ENCODE results near the gene APOL4.

APOL4 gene

DNA sequence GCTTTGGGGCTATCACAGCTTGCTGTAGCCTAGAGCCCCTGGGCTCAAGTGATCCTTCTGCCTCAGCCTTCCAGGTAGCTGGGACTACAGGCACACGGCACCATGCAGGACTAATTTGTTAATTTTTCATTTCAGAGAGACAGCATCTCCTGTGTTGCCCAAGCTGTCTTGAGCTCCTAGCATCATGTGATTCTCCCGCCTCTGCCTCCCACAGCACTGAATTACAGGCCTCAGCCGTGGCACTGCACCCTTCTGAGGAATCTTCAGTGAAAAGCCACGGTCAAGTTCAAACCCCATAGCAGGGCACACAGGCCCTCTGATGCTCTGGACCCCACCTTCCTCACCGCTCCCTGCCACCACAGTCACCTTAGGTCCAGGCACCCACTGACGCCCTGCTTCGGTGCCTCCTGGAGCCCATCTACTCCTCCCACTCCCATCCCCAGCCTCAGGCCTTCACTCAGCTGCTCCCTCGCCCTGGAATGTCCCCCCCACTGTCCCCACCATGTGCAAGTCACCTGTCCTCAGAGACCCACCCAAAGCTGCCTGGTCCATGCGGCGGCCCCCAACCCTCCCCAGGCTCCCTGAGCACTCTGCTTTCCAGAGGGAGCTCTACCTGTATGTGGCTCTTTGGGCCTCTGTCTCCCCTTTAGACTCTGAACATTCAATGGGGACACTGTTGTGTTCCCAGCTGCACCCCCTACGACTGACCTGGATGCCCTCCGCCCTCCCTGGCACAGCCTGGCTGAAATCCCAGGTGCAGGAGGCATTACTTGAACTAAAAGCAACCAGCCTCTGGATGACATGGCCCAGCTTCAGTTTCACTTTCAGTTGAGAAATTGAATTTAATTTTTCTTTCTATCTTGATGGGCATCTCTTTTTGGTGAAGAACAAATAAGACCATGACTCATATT, 36.1 kb upstream of the APOL4 start:
- H3K4me3 ChIP-seq (replicated peaks; ENCODE audit: low read depth, low read length), result peak overlapping the region; percentile 85
- TF ChIP-seq, protein P1, sequence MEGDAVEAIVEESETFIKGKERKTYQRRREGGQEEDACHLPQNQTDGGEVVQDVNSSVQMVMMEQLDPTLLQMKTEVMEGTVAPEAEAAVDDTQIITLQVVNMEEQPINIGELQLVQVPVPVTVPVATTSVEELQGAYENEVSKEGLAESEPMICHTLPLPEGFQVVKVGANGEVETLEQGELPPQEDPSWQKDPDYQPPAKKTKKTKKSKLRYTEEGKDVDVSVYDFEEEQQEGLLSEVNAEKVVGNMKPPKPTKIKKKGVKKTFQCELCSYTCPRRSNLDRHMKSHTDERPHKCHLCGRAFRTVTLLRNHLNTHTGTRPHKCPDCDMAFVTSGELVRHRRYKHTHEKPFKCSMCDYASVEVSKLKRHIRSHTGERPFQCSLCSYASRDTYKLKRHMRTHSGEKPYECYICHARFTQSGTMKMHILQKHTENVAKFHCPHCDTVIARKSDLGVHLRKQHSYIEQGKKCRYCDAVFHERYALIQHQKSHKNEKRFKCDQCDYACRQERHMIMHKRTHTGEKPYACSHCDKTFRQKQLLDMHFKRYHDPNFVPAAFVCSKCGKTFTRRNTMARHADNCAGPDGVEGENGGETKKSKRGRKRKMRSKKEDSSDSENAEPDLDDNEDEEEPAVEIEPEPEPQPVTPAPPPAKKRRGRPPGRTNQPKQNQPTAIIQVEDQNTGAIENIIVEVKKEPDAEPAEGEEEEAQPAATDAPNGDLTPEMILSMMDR (IDR thresholded peaks at IDR 0.05; ENCODE audit: insufficient read depth, low read length, poor library complexity, severe bottlenecking), result no peak

DNA sequence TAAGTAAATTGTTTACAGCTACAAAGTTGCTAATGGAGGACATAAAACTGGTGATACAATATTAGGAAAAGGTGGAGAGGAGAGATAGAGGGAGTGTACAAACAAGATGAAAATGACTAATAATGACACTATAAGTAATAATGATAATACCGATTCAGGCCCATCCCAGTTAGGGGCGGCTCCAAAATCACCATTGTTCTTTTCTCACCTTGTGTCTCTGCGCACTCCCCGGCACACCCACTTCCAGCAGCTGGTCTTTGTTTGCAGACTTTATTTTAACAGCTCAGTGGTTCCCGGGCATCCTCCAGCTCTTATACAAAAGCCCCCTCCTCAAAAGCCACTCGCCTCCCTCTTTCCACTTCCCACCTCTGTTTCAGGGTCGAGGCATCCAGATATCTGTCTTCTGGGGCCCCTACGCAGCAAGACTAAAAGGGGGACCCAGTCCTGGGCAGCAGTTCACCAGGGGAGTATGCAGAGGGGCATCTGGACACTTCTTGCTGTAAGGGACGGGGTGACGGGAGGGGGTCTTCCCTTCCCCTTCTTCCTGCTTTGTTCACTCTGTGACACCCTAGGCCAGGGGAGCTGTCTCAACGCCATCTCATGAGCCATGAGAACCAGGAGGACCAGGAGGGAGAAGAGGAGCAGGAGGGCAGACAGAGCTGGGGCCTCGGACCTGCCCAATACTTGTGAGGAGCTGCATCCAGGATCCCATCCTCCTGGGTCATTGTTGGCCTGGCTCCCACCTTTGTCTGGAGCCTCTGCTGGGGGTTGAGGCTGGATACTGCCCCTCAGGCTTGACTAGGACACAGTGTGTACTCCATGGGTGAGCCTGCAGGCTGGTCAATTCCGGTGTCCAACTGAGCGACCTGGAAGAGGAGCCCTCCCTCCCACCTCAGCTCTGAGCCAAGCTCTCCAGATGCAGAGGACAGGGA, 35.0 kb upstream of the APOL4 start:
- Histone ChIP-seq H3K27me3 (replicated peaks; ENCODE audit: control insufficient read depth, insufficient read depth, low read length) (no peaks in the 10 kb centered on the region), H3K36me3 (ENCODE audit: control insufficient read depth, insufficient read depth, low read length) (peaks cover under 1% of the 10 kb centered on the region), H3K4me3 (replicated peaks; ENCODE audit: low read depth, low read length) (no peak overlapping the region)
- DNase-seq (ENCODE audit: extremely low read depth, insufficient read length), result no peak
- TF ChIP-seq, protein P1 (IDR thresholded peaks at IDR 0.05; ENCODE audit: insufficient read depth, low read length, poor library complexity, severe bottlenecking), result no peak

More for the DNA sequence above, 36.1 kb upstream of the APOL4 start:
- DNase-seq (ENCODE audit: extremely low read depth, insufficient read length), result no peak
- Histone ChIP-seq H3K36me3 (ENCODE audit: control insufficient read depth, insufficient read depth, low read length) (no peaks in the 10 kb centered on the region; the same call in none of the 2 replicates), H3K27me3 (replicated peaks; ENCODE audit: control insufficient read depth, insufficient read depth, low read length) (no peaks in the 10 kb centered on the region)

DNA sequence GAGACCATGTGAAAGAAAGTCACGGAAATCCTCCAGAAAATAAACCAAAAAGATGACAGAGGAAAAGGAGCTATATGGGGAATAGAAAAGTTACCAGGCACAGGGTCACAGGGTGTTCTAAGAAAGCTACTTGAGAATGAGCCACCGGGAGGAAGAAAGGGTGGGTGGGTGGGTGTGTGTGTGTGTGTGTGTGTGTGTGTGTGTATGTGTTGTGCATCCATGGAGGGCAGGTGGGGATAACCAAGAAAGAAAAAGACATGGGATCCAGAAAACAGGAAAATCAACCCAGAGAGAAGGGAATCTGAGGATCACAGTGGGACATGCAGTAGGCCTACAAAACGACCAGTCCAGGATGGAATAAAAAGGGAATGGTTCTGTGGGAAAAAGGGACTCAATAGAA, 34.0 kb upstream of the APOL4 start:
- peaks cover 4% of the 10 kb centered on the region for H3K36me3 ChIP-seq (ENCODE audit: control insufficient read depth, insufficient read depth, low read length)
- H3K27me3 ChIP-seq (replicated peaks; ENCODE audit: control insufficient read depth, insufficient read depth, low read length), result no peaks in the 10 kb centered on the region
- H3K4me3 ChIP-seq (replicated peaks; ENCODE audit: low read depth, low read length), result no peak overlapping the region
- TF ChIP-seq, protein P1 (IDR thresholded peaks at IDR 0.05; ENCODE audit: insufficient read depth, low read length, poor library complexity, severe bottlenecking), result no peak
- DNase-seq (ENCODE audit: extremely low read depth, insufficient read length), result no peak

DNA sequence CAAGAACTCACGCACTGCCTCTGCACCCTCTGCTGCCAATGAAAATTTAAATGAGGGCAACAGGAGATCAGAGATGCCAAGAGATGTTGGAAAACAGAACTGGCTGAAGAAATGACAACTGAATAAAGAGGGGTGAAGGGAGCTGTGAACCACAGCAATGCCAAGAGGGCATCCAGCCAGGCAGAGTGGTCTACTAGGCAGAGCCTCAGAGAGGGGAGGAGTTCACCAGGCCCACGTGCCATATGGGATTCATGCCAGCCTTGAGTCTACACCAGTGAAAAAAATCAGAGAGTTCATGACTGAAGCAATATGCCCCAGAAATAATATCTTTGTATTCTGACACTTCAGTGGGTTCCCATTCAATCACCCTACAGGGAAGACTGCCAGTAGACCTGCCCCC, 33.3 kb upstream of the APOL4 start:
- Histone ChIP-seq H3K36me3 (ENCODE audit: control insufficient read depth, insufficient read depth, low read length) (peaks cover 5% of the 10 kb centered on the region), H3K4me3 (replicated peaks; ENCODE audit: low read depth, low read length) (no peak overlapping the region), H3K27me3 (replicated peaks; ENCODE audit: control insufficient read depth, insufficient read depth, low read length) (no peaks in the 10 kb centered on the region)
- no peak for DNase-seq (ENCODE audit: extremely low read depth, insufficient read length)
- TF ChIP-seq, protein P1 (IDR thresholded peaks at IDR 0.05; ENCODE audit: insufficient read depth, low read length, poor library complexity, severe bottlenecking), result no peak

DNA sequence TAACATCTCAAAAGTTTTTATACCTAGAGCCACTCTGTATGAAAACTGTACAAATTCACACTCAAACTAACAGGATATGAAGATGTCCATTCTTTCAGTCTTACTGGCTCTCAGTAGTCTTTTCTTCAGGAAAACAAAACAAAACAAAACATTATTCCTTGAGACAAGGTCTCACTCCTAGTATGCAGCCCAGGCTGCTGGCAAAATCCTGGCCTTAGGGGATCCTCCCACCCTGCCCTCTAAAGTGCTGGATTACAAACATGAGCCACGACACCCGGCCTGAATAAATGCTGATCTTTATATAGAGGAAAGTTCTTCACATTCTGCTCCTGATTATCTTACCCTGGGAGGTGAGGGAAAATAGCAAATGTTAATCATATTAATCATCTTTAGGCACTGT, 32.6 kb upstream of the APOL4 start:
- no peak for DNase-seq (ENCODE audit: extremely low read depth, insufficient read length)
- TF ChIP-seq, protein P1 (IDR thresholded peaks at IDR 0.05; ENCODE audit: insufficient read depth, low read length, poor library complexity, severe bottlenecking), result no peak
- Histone ChIP-seq H3K36me3 (ENCODE audit: control insufficient read depth, insufficient read depth, low read length) (peaks cover 5% of the 10 kb centered on the region), H3K4me3 (replicated peaks; ENCODE audit: low read depth, low read length) (no peak overlapping the region), H3K27me3 (replicated peaks; ENCODE audit: control insufficient read depth, insufficient read depth, low read length) (no peaks in the 10 kb centered on the region)

Data from GM06990 (cell line).